EL (cell line): ENCODE data around the gene OGDH.

ENCODE experiments used
- DNase-seq: peaks from one replicate; pipeline ENCODE4 v3.0.0-alpha.2; 2016

The OGDH gene

DNA sequence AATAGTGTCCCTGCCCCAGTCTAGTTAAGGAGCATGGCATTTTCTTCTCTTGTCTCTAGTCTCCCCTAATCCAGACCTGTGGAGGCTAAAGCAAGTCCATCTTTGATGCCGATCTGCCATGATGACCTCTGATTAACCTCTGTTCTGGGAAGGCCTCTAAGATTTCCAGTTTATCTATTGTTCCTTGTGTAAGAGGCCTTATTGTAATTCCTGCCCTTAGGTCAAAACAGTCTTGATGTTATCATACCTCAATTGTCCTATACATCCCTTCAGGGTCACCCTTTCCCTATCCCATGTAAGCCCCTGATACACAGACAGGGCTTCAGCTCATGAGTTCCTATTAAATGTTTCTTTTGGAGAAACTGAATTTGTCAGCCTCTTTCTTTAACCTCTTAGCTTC lies 137.3 kb downstream of the OGDH start:
- DNase-seq, result no peak

DNA sequence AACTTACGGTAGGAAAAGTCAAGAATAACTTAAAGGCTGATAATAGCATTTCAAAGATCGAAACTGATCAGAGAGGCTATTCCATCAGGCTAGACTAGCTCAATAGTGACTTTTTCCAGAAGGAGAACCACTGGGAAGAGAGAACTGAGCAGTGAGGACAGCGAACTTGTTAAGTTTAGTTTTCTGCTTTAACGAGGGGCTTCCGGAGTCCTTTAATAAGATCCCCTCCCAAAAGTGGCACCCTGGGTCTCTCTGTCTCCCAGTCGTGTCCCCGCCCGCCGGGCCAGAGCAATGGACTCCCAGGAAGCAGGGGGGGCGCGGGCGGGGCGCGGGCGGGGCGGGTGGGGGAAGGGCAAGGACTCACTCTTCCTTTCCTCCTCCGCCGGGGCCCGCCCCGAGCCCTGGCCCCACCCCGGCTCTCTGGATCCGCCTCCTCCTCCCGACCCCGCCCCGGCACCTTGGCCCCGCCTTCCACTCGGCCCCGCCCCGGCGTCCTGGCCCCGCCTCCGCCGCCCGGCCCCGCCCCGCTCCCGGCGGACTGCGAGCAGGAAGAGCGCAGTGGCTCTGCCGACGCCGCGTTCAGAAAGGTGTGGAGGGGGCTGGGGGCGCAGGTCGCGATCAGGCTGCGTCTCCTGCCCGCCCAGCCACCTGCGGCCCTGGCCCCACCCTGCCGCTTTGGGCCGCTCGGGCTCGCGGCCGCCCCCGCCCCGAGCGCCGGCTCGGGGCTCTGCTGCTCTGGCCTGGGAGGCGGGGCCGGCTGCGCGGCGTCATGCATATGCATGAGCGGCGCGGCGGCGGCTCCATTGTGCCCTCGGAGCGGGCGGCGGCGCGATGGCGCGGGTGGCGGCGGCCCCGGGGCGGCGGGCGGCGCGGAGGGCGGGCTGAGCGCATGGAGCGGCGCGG lies 141.9 kb downstream of the OGDH start, which contains the start of gene ZMIZ2:
TSS of gene ZMIZ2 (plus strand) at position 803 of the 903 bp plus-strand sequence. CDS start 7,403 bp downstream, outside the sequence.
- peak; percentile 88 for DNase-seq

DNA sequence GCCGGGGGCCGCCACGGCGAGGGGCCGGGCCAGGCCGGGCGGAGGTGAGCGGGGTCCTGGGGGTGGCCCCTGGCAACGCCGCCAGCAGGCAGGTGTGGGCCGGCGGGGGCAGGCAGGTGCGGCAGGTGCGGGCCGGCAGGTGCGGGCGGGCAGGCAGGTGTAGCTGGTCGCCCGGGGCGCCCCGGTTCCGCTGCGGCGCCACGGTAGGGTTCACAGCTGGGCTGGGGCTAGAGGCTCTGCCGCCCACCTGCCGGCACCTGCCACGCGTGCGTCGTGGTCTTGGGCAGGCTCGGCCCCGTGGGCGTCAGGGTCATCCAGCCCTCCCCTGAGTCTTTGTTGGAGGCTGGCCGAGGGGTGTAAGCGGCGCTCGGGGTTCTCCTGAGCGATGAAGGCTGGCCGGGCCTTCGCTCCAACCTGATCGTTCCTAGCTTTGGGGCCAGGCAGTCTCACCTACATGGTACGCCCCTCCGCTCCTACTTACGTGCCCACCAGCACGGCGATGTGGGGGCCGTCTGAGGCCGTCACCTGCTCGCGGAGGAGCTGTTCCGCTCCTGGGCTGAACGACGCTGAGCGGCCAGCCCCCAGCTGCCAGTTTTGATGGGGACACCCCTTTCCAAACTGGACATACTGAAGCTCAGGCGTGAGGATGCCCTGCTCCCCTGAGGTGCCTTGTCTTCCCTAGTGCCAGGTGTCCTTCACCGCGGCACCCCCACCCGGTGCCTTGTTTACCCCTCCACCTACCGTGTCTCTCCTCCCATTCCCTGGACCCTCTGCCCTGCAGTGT lies 142.7 kb downstream of the OGDH start:
- DNase-seq, result no peak

DNA sequence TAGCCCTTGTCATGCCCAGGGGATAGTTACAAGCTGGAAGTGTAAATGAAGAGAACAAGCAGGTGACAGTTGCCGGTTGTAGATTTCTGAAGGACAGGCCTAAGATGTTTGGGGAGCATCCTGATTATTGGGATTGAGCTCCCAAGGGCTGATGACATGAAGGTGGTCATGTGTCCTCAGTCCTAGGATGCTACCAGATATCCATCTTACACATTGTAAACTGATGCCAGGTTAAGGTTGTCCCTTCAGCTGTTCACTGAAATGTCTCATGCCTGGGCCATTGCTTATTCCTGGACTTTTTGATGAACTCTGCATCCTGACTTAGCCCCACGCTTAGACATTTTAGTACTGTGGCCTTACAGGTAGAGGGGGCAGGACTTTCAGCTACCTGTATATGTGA lies 143.6 kb downstream of the OGDH start:
- no peak for DNase-seq

DNA sequence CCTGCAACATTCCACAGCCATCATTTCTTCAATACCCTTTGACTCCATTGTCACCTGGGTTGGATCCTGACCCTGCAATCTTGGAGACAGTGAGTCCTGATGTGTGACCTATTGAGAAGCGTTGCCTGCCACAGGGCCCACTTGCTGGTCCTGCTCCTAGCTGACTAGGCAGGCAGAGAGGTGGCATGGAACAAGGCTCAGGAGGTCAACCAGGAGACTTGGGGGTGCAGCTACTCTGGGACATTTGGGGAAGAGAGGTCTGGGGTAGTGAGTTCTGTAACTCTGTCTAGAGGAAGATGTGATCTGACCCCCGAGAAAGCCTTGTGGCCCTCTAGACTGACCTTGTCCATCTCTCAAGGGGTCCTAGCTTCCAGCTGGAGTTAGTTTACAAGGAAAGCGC lies 144.0 kb downstream of the OGDH start:
- DNase-seq, result no peak

DNA sequence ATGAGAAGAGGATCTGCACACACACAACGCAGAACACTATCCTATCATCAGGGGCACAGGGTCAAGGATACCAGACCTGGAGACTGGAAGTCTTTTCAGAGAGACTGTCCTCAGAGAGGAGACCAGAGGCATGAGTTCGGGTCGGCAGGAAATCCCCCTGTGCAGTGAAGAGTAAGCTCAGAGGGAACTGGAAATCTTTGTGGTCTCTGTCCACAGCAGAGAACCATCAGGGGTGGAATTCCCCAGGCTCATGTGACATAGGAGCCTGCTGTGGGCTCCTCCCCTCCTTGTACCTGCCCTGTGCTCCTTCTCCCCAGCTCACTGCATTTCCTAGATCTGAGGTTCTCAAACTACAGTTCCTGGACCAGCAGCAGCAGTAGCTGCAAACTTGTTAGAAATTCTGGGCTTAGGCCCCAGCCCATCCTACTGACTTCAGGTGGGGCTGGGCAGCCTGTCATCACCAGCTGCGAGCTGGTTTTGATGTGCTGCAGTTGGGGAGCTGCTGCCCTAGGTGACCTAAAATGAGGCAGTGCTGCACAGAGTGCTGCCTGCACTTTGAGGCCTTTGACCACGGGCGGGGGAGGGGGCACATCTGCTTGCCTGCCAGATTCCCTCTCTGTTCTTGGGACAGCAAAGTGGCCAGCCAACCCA lies 144.6 kb downstream of the OGDH start:
- DNase-seq, result peak; percentile 24

DNA sequence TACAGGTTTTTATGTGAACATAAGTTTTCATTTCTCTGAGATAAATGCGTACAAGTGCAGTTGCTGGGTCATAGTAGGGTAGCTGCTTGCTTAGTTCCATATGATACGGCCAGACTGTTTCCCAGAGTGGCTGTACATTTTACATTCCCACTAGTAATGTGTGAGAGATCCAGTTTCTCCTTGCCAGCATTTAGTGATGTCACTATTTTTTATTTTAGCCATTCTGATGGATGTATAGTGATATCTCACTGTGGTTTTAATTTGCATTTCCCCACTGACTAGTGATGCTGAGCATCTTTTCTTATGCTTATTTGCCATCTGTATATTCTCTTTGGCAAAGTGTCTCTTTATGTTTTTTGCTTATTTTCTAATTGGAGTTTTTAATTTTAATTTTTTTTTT lies 146.4 kb downstream of the OGDH start:
- DNase-seq, result no peak

DNA sequence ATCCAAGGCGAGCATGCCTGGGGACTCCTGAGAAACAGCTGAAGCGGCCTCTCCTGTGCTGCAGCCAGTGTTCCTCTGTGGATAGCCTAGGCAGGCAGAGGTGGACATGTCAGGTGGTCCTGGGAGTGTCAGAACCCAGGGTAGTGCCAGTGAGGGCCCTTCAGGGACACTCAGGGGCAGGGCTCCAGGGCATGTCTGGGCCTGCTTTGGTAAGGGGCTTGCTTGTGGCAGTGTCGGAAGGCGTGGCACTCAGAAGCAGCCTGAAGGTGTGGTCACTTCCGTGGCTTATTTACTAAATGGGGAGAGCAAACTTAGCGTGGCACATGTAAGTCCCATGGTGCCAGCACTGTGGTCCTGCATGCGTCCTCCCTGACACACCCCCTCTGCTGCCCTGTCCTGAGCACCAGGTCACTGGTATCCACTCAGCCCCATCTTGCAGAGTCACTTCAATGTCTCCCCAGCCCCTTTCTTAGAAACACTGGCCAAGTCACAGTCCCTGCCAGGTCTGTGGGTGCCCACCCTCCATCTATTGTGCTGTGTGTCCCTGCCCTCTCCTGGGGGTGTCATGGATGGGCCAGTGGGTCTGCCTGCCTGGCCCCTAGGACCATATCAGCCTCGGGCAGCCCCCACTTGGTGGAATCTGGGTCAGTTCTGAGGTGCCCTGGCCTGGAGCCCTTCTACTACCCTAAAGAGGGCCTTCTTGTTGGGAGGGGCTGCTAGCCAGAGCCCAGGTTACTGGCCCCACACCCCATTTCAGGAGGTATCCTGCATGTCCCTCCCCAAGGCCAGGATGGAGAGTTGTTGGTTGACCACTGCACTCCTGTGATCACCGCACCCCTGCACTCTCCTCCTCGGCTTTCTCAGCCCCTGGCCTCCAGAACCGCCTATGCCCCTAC lies 148.6 kb downstream of the OGDH start:
- DNase-seq, result no peak

DNA sequence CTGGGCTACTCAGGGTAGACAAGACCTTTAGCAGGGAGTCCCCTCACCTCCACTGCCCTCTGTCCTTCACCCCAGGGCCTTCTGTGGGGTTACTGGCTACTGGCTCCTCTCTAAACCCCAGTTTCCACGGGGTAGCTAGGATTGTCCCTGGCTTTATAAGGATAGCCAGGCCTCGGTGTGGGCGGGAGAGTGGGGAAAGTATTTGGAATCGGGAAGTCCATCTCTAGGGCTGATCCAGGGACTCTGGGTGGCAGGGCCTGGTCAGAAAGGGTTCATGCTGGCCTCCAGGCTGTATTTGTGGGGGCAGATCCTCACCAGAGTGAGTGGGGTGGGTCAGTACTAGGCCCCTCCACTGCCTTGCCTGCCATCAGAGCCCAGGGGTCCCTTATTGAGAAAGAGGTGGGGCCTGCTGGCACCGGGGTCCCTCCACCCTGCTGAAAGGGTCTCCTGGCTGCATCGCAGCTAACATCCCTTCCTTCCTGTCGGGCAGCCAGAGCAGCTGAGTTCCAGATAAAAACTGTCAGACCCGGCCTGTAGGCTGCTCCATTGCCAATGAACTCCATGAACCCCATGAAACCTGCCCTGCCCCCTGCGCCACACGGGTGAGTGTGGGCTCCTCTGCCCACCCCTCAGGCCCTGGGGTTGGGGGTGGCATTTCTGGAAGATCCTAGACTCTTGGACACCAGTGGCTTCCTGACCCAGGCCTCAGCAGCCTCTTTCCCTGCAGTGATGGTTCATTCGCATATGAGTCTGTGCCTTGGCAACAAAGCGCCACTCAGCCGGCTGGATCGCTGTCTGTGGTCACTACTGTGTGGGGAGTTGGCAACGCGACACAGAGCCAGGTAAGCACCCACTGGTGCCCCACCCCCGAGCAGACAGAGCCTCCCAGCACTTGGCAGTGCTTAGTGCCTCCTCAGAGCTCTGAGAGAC lies 149.5 kb downstream of the OGDH start:
- DNase-seq, result no peak

DNA sequence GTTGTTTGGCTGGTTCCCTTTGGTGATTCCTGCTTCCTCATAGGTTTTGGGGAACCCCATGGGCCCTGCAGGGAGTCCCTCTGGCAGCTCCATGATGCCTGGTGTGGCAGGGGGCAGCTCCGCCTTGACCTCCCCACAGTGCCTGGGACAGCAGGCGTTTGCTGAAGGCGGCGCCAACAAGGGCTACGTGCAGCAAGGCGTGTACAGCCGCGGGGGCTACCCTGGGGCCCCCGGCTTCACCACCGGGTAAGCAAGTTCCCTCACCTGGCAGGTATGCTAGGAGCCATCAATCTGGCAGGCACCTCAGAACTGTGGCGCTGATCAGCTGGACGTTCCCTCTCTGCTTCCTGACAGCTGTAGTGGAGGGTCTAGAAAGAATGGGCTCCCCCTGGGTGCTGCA lies 150.5 kb downstream of the OGDH start:
- DNase-seq, result no peak

DNA sequence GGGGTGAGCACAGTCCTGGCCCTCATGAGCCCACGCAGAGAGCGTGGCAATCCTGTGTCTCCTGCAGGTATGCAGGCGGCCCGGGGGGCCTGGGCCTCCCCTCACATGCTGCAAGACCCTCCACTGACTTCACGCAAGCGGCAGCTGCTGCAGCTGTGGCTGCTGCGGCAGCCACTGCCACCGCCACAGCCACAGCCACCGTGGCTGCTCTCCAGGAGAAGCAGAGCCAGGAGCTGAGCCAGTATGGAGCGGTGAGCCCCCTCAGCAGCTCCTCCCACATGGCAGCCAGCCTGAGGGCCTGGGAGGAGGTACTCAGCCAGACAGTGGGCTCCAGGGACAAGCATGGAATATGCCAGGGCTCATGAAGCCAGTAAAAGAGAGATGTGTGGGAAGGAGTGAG lies 150.9 kb downstream of the OGDH start:
- no peak for DNase-seq

DNA sequence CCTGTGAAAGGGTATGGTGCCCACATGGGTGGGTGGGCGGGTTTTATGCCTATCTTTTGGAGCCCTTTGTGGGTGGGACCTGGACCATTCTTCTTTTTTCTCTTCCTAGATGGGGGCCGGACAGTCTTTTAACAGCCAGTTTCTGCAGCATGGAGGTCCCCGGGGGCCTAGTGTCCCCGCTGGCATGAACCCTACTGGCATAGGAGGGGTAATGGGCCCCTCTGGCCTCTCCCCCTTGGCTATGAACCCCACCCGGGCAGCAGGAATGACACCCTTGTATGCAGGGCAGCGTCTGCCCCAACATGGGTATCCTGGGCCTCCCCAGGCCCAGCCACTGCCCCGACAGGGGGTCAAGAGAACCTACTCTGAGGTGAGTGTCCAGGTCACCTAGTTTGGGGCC lies 151.3 kb downstream of the OGDH start:
- no peak for DNase-seq
